ENCODE results near the gene RBM28.
"Not testable (repeated sequence)": the region's sequence is repeated elsewhere in the genome, so short reads cannot be mapped to it uniquely, and the experiment has no call there.

RBM28 gene

GRCh38 chr7:128281605-128282380 lies 61.9 kb downstream of the RBM28 start:
- DNase-seq (ENCODE audit: low read depth): no peak

GRCh38 chr7:128280451-128280850 lies 63.3 kb downstream of the RBM28 start:
- not testable (repeated sequence) for DNase-seq (ENCODE audit: low read depth)

GRCh38 chr7:128279124-128279713 lies 64.5 kb downstream of the RBM28 start:
- no peak for DNase-seq (ENCODE audit: low read depth)

GRCh38 chr7:128278366-128278765 lies 65.3 kb downstream of the RBM28 start:
- no peak for DNase-seq (ENCODE audit: low read depth)

GRCh38 chr7:128275681-128276080 lies 68.0 kb downstream of the RBM28 start:
- no peak for DNase-seq (ENCODE audit: low read depth)

- no peak for DNase-seq (ENCODE audit: low read depth)
These were observed 68.7 kb downstream of the RBM28 start for GRCh38 chr7:128274884-128275603.

GRCh38 chr7:128274246-128274883 lies 69.3 kb downstream of the RBM28 start:
- no peak for DNase-seq (ENCODE audit: low read depth)

GRCh38 chr7:128271942-128272481 lies 71.7 kb downstream of the RBM28 start:
- no peak for DNase-seq (ENCODE audit: low read depth)

- DNase-seq (ENCODE audit: low read depth): no peak
These were observed 72.2 kb downstream of the RBM28 start for GRCh38 chr7:128271471-128271941.

- DNase-seq (ENCODE audit: low read depth): no peak
These were observed 72.9 kb downstream of the RBM28 start for GRCh38 chr7:128270826-128271272.

- DNase-seq (ENCODE audit: low read depth): no peak
These were observed 75.5 kb downstream of the RBM28 start for GRCh38 chr7:128268233-128268632.

GRCh38 chr7:128267595-128267924 lies 76.1 kb downstream of the RBM28 start:
- no peak for DNase-seq (ENCODE audit: low read depth)

- peak; percentile 36 for DNase-seq (ENCODE audit: low read depth)
These were observed 76.7 kb downstream of the RBM28 start for GRCh38 chr7:128266883-128267594.

- no peak for DNase-seq (ENCODE audit: low read depth)
These were observed 77.2 kb downstream of the RBM28 start for GRCh38 chr7:128266529-128266882.

GRCh38 chr7:128265906-128266300 lies 77.8 kb downstream of the RBM28 start:
- no peak for DNase-seq (ENCODE audit: low read depth)

GRCh38 chr7:128265156-128265905 lies 78.4 kb downstream of the RBM28 start:
- DNase-seq (ENCODE audit: low read depth): no peak

- no peak for DNase-seq (ENCODE audit: low read depth)
These were observed 79.2 kb downstream of the RBM28 start for GRCh38 chr7:128264477-128264876.

- no peak for DNase-seq (ENCODE audit: low read depth)
These were observed 80.3 kb downstream of the RBM28 start for GRCh38 chr7:128263420-128263819.

GRCh38 chr7:128262273-128263028 lies 81.3 kb downstream of the RBM28 start:
- no peak for DNase-seq (ENCODE audit: low read depth)

Data from stromal cell of bone marrow (primary cell).